Fibroblast of the aortic adventitia (primary cell): Measurements from ENCODE around the gene PSMG3. TPM values are rescaled to one million over a fixed set of nuclear protein-coding genes. Genes with fewer than 3 reads are reported as not detected.
"Not testable (repeated sequence)": the region's sequence is repeated elsewhere in the genome, so short reads cannot be mapped to it uniquely, and the experiment has no call there.

ENCODE experiments used
- DNase-seq: peaks from one replicate; pipeline ENCODE4 v3.0.0-alpha.2; 2010; ENCODE audit warnings: low read depth
- H3K4me3 ChIP-seq: 2 replicates; pipeline ENCODE4 v1.5.1; 2011; ENCODE audit warnings: low read depth, mild to moderate bottlenecking, control low read depth, low read length, moderate library complexity
- CTCF ChIP-seq: IDR thresholded peaks from 2 replicates; pipeline ENCODE4 v1.5.1; 2011; ENCODE audit warnings: mild to moderate bottlenecking, low read length, control low read depth, inconsistent platforms; ENCODE audit not compliant: insufficient read depth
- total RNA-seq: library from RNA; depleted of rRNA; stranded (reverse); fragments of >200 nt; gene quantifications from 2 replicates; pipeline ENCODE4 v1.2.3, GENCODE V29; 2012; ENCODE audit warnings: low replicate concordance

The PSMG3 gene
- total RNA-seq, 1 donor = 20.5 TPM

GRCh38 chr7:1588978-1589377, 19.1 kb upstream of the PSMG3 start:
- TF ChIP-seq CTCF = no peak
- DNase-seq = no peak

DNA sequence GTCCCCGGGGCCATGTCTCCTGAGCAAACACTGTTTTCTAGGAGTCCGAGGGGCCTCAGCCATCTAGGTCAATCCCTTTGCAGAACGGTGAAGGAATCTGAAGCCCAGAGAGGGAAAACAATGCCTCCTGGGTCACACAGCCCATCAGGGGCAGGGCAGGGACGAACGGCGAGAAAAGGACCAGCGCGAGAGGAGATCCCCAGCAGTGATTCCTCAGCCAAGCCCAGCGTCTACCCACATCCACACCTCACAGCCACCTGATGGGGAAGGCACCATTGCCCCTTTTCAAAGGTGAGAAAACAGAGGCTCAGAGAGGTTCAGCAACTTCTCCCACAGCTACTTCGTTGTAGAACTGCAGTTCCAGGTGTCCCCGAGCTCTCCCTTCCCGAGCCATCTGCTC, 17.9 kb upstream of the PSMG3 start:
- H3K4me3 ChIP-seq = no peak overlapping the region
- no peak for DNase-seq
- no peak for TF ChIP-seq CTCF

More at GRCh38 chr7:1588978-1589377, 19.1 kb upstream of the PSMG3 start:
- H3K4me3 ChIP-seq = no peak overlapping the region

GRCh38 chr7:1586827-1587705, 17.2 kb upstream of the PSMG3 start:
- DNase-seq = no peak
- no peak for TF ChIP-seq CTCF
- no peak overlapping the region for H3K4me3 ChIP-seq

- no peak for TF ChIP-seq CTCF
- H3K4me3 ChIP-seq = no peak overlapping the region
- no peak for DNase-seq
Observed at GRCh38 chr7:1586126-1586826, 16.4 kb upstream of the PSMG3 start.

DNA sequence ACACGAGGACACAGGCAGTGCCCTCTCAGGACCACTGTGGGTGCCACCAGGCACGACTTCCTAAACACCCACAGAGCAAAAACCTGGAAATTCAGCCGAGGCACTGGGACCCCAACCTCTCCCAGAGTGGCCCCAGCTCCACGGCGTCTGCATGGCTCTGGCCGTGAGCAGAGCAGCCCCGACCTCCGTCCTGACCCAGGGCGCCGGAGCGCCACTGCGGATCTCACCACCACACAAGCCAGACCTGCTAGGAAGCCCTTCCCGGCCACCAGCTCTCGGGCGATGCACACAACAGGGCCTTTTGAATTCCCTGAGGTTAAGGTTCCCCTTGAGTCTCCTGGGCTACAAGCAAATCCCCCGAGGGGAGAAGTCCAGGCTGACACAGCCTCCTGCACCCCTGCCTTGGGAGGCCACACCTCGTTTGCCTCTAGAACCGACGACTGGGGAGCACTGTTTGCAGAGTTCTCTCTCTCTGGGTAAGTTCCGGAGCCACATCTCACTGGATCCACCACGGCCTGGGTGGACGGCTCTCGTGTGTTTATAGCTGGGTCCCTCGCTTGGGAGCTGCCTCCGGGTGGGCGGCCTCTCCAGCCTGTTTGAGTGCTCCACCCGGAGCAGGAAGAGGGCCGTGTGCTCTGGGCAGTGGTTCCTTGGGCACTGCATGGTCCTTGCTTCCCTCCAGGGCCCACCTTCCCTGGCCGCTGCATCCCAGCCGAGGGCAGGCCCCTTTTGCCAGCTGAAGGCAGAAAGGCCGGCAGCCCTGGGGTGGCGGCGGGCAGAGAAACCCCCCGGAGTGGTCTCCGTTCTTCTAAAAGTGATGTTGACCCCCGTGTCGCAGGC, 15.5 kb upstream of the PSMG3 start:
- H3K4me3 ChIP-seq = no peak overlapping the region
- DNase-seq = no peak
- TF ChIP-seq CTCF = no peak

- no peak for TF ChIP-seq CTCF
- DNase-seq = no peak
- H3K4me3 ChIP-seq = no peak overlapping the region
Observed at GRCh38 chr7:1584700-1585099, 14.9 kb upstream of the PSMG3 start.

GRCh38 chr7:1583241-1583930, 13.6 kb upstream of the PSMG3 start:
- DNase-seq, H3K4me3 ChIP-seq: not testable (repeated sequence)
